Epithelial cell of esophagus (primary cell): ENCODE results near the gene MED20.

Experiments
- DNase-seq: peaks from one replicate; pipeline ENCODE4 v3.0.0; 2010; ENCODE audit warnings: low read depth
- H3K4me3 ChIP-seq: 2 replicates; pipeline ENCODE4 v1.5.1; 2011; ENCODE audit warnings: mild to moderate bottlenecking, low read length, control low read depth
- TF ChIP-seq, protein P1 (sequence below): IDR thresholded peaks from 2 replicates; pipeline ENCODE4 v1.5.1; 2011; ENCODE audit warnings: low read depth, mild to moderate bottlenecking, low read length, control low read depth, inconsistent platforms; ENCODE audit not compliant: insufficient read depth; ENCODE audit errors: missing control alignments

Gene MED20

DNA sequence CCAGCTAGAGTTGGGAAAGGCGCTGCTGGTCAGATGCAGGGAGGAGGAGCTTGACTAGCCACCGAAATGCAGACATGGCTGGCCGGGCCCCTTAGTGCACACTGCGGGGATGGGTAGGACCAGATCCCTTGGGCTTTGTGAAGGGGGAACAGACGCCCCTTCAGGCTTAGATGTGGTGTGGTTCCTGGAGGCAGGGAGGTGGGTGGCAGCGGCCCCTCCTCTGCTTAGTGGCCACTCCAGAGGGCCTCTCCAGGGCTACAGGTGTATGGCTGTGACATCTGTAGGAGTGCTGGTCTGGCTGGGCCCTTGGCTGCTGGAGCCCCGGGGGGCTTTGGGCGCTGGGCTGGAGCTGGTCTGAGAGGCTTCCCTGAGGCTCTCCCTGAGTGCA is 14.7 kb upstream of the MED20 start:
- no peak overlapping the region for H3K4me3 ChIP-seq
- TF ChIP-seq, protein P1, sequence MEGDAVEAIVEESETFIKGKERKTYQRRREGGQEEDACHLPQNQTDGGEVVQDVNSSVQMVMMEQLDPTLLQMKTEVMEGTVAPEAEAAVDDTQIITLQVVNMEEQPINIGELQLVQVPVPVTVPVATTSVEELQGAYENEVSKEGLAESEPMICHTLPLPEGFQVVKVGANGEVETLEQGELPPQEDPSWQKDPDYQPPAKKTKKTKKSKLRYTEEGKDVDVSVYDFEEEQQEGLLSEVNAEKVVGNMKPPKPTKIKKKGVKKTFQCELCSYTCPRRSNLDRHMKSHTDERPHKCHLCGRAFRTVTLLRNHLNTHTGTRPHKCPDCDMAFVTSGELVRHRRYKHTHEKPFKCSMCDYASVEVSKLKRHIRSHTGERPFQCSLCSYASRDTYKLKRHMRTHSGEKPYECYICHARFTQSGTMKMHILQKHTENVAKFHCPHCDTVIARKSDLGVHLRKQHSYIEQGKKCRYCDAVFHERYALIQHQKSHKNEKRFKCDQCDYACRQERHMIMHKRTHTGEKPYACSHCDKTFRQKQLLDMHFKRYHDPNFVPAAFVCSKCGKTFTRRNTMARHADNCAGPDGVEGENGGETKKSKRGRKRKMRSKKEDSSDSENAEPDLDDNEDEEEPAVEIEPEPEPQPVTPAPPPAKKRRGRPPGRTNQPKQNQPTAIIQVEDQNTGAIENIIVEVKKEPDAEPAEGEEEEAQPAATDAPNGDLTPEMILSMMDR = no peak
- no peak for DNase-seq

DNA sequence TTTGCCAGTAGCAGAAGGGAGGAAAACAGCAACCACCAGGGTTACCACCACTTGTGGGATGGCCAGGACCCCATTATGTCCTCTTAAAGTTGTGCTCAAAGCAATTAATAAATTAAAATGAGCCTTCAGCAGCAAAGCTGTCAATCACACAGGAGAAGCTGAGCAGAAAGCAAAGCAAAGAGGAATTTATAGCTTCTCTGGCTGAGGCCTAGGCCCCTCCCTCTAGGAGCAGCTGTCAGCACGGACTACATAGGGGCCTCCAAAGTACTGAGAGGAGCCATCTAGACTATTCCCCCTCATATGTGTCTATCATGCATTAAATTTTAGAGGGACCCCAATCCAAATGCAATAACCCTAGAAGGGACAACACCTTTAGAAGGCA is 14.2 kb upstream of the MED20 start:
- no peak for DNase-seq
- H3K4me3 ChIP-seq = no peak overlapping the region
- TF ChIP-seq, protein P1 = no peak

DNA sequence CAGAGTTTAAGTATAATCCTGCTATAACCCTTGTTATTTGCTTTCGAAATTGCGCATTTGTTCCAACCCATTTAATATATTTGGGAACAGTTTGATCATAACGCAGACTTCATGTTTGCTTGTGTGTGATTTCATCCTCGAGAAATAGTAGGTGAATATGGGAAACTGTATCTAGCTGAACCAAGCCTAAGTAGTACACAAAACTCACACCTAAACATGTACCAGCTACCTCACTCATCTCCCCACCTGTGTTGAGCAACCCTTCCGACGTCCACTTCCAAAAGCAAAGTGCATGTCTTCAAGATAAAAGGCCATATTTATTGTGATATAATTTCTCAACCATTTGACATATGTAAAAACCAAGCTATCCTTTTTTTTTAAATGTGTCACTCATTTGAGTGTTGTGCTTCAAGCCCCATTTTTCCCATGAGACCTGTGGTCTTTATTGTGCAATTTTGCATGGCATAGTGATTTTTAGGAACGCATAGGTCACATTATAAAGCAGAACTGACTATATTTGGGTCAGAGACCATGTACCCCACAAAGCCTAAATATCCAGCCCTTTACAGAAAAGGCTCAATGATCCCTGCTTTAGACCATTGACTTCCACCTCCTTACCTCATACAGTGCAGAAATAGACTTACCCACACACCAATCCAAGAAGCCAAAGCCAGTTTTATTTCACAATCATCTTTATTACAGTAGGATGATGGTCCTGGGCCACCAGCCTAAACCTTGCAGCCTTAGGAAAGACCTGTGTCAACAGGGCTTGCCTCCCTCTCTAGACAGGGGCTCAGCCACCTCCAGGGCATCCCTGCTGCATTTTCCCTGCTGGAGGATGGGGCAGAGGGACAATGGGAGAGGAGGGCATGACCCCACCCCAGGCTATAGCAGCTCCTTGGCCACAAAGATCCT is 13.6 kb upstream of the MED20 start:
- TF ChIP-seq, protein P1 = no peak
- no peak overlapping the region for H3K4me3 ChIP-seq
- no peak for DNase-seq

DNA sequence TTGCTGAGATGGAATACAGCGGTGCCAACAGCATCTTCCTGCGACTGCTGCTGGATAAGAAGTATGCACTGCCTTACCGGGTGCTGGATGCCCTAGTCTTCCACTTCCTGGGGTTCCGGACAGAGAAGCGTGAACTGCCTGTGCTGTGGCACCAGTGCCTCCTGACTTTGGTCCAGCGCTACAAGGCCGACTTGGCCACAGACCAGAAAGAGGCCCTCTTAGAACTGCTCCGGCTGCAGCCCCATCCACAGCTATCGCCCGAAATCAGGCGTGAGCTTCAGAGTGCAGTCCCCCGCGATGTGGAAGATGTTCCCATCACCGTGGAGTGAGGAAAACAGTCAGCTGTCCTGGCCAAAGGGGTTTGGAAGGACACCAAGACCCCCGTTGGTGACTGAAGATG is 11.4 kb upstream of the MED20 start:
- TF ChIP-seq, protein P1 = no peak
- no peak for DNase-seq

DNA sequence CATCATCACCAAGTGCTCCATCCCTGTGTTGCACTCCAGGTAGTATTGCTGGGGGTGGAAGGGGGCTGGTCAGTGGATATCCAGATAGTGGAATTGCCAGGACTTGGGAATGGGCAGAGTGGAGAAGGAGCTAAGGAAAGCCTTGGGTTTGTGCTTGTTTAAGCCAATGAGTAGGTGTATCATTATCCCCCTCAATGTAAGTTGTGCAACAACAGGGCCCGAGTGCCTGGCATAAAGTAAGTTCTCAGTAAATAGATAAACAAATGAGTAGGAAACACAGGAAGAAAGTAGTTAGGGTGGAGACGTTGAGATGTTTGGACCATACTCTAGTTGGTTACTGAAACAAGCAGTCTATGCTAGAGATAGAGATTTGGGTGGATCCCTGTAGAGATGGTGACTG is 10.9 kb upstream of the MED20 start:
- TF ChIP-seq, protein P1 = no peak
- no peak for DNase-seq
- H3K4me3 ChIP-seq = no peak overlapping the region

More for the DNA sequence above, 11.4 kb upstream of the MED20 start:
- no peak overlapping the region for H3K4me3 ChIP-seq

DNA sequence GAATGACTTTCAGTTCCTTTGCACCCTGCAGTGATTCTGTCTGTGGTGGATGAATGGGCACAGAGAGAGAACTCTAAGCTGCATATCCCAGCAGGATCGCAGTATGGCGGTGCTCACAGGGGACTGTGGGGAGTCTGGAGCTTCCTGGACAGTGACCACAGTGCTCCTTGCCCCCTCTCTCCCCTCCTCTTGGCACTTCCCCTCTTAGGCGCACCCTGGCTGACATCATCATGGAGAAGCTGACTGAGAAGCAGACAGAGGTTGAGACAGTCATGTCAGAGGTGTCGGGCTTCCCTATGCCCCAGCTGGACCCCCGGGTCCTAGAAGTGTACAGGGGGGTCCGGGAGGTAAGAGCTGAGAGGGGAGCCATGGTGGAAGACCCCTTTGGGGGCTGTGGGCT is 9.0 kb upstream of the MED20 start:
- TF ChIP-seq, protein P1 = no peak
- no peak overlapping the region for H3K4me3 ChIP-seq
- no peak for DNase-seq

DNA sequence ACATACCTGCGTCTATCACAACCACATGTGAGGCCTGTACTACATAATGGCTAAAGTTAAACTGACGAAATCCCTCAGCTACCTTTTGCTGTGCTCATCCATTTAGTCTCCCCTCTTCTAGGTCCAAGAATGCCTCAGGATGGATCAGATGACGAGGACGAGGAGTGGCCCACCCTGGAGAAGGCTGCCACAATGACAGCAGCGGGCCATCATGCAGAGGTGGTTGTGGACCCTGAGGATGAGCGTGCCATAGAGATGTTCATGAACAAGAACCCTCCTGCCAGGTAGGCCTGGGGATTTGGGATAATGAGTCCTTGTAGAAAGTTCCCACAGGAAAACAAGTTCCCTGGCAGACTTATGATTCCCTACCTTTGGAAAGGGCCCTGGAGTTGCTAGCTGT is 6.3 kb upstream of the MED20 start:
- no peak for DNase-seq
- TF ChIP-seq, protein P1 = no peak
- H3K4me3 ChIP-seq = no peak overlapping the region
